Inferior parietal cortex (tissue), 1 donor: ENCODE data around the gene LIME1.

Experiments
- DNase-seq: peaks from one replicate; pipeline ENCODE4 v3.0.0-alpha.2; 2016; ENCODE audit errors: extremely low spot score

The LIME1 gene

GRCh38 chr20:63749597-63750508 is 13.4 kb downstream of the LIME1 start:
- DNase-seq, result no peak

DNA sequence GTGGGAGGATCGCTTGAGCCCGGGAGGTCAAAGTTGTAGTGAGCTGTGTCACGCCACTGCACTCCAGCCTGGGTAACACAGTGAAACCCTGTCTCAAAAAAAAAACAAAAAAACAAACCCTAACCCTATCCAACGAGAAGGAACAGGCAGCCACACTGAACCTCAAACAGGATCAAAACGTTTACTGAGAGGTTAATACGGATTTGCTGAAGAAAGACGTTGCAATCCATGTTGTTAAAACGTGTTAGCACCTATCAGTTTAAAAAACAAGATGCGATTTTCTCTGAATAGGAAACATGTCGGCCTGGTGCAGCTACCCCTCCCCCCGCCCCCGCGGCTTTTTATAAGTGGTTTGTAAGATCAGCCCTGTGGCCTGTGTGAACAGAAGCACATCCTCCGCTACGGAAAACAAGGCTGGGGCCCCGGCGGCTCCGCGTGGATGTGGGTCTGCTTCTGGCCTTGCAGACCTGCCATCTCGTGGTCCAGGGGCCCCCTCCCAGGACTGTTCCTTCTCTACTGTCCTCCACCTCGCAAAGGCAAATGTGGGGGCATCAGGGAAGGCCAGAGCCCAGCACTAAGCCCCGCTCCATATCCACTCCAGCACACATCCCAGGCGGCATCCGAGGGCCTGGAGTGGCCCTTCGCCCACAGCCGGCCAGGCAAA is 14.5 kb downstream of the LIME1 start:
- no peak for DNase-seq

- no peak for DNase-seq
Measured at GRCh38 chr20:63751471-63752271, 15.2 kb downstream of the LIME1 start.

DNA sequence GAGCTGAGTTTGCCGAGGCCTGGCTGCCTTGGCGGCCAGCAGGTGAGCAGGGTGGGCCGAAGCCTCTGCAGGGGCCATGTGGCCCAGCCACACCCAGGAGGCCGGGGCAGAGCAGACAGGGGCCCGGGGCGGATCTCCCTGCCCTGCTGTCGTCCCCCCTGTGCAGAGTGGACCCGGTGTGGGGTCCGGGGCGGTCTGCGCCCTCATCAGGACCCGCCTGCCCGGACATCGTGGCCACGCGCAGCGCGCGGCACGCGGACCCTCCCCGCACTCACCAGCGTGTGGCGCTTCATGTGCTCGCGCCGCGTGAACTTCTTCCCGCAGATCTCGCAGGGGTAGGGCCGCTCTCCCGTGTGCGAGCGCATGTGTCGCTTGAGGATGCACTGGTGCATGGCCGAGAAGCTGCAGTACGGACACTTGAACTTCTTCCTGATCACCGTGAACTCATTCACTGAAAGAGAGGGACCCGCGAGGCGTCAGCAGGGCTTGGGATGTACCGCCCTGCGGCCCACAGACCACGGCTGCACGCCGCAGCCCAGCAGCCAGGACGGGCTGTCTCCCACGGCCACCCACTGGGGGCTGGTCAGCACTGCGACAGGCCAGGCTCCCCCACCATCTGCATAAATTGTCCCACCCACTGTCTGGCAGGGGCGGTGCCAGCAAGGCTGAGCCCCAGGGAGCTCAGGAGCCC is 16.1 kb downstream of the LIME1 start:
- DNase-seq, result no peak

GRCh38 chr20:63753381-63753780 is 16.9 kb downstream of the LIME1 start:
- no peak for DNase-seq

DNA sequence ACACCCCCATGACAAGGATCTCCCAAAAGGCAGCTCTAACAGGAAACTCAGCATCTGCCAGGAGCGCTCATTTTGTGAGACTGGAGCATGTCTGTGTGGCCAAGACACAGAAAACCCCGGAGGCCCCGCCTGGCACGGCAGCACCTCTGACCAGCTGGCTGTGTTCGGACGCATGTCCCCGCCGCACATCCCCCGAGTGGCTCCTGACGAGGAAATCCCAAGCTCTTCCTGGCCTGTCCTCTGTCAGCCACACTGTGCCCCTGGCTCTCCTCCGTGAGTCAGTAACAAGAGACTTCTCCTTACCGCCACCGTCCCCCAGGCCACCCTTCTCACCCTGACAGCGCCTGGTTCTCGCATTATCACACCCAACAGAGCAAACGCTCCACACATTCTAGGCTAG is 17.5 kb downstream of the LIME1 start:
- no peak for DNase-seq

DNA sequence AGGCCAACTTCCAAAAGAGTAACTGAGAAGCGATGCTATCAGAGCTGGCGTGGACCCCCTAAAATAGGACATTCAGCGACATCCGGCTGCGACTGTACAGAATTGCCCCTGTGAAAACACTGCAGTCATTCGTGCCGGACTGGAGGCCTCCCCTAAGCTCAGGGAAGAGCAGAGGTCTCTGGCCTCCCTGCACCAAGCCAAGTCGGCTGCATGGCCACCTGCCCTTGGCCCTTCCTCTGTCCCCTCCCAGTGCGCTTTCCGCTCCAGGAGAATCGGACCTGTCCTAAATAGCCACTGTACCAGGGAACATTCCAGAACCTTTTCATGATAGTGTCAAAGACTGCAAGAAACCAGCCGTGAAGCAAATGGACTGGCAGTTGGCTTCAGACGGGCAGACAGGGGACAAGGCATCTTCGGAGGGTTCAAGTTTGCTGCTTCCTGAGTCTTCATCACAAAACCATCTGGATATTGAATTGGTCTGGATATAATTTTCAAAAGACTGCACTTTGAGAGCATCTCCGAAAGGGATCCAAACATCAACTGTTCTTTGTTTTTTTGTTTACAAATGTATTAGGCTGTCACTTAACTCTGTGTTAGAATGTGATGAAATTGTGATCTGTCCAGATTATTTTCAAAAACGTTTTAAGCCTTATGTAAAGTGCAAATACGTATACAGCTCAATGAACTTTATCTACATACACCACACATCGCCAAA is 19.6 kb downstream of the LIME1 start:
- no peak for DNase-seq

- DNase-seq, result no peak
Measured at GRCh38 chr20:63756648-63756991, 20.2 kb downstream of the LIME1 start.

DNA sequence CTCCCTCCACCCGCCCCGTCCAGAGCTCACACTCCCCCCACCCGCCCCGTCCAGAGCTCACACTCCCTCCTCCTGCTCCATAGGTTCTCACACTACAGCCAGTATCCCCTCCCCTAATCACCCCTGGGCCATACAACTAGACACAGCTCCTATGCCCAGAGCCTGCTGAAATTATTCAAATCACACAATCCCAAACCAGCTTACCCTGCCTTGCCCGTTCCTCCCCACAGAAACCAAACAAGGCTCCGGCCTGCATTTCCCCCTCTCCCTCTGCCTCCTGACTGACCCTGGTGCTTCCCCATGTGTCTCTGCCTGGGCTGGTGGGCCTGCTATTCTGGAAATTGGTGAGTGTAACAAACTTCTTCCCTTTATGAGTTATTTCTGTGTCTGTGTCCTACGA is 21.7 kb downstream of the LIME1 start:
- DNase-seq, result no peak

DNA sequence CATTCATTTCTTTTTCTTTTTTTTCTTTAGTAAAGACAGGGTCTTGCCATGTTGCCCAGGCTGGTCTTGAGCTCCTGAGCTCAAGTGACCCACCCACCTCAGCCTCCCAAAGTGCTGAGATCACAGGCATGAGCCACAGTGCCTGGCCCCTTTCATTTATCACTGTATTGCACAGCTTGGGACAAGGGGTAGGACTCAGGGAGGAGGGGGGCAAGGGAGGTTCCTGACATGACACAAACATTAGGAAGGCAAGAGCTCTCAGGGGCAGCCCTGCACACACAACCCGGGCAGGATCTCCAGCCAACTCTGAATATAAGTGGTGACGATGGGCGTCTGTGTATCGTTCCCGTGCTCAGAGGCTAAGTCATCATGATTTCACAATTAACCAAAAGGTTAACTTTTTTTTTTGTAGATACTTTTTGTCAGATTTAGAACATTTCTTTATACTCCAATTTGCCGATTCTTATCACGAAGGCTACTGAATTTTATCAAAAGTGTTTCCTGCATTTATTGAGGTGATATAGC is 23.0 kb downstream of the LIME1 start:
- DNase-seq, result no peak

DNA sequence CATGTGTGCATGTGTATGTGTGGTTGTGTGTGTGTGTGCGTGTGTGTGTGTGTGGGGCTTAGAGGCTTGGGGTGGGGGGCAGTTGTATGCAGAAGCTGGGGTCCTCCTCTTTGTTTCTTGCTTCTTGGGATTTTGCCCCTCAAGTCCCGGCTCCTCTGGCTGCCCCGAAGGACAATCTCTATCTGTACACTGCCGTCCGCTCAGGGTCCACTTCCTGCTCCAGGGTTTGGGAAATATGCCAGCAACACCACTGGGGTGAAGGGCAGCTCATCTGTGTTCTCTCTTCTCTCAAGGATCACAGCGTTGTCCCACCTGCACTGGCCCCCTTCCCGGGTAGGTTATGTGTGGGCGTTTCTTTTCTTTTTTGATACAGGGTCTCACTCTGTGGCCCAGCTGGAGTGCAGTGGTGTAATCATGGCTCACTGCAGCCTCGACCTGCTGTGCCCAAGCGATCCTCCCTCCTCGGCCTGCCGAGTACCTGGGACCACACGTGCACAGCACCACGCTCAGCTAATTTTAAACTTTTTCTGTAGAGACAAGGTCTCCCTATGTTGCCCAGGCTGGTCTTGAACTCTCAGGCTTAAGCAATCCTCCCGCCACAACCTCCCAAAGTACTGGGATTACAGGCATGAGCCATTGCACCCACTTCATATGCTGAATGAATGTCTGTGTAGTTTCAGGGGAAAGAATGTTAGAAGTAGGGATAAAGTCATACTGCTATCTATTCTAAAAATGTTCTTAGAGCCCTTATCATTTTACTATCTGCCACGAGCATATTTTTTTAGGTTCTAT is 28.8 kb downstream of the LIME1 start:
- no peak for DNase-seq

DNA sequence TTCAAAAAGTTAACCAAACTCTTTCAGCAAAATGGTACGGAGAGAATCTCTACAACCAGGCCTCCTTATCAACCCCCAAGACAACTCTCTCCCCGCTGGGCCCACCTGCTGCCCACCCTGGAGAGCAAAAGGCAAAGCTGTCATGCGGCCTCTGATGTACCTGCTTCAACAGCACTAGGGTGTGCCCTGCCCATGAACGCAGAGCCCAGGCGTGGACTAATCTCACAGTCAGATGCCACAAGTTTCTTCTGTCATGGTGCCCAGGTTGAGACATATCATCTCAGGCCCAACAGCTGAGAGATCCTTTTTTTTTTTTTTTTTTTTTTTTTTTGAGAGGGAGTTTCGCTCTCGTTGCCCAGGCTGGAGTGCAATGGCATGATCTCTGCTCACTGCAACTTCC is 29.4 kb downstream of the LIME1 start:
- no peak for DNase-seq

- DNase-seq, result no peak
Measured at GRCh38 chr20:63766695-63767426, 30.4 kb downstream of the LIME1 start.

DNA sequence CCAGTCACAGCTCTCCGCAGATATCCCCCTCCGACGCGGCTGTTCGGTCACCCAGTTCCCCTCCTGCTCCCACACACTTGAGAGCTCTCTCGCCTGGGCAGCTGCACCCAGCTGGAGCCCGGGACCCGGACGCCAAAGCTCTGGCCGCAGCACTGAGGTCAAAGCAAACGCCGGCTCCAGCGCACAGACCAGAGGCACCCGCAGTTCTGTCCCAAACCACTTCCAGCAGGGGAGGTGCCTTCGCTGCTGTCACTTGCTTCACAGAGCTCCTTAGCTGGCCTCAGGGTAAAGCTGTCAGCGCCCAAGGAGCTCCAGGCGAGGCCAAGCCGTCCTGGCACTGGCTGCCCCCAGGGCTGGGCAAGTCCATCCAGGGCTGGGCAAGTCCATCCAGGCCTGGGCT is 31.0 kb downstream of the LIME1 start:
- DNase-seq, result no peak

DNA sequence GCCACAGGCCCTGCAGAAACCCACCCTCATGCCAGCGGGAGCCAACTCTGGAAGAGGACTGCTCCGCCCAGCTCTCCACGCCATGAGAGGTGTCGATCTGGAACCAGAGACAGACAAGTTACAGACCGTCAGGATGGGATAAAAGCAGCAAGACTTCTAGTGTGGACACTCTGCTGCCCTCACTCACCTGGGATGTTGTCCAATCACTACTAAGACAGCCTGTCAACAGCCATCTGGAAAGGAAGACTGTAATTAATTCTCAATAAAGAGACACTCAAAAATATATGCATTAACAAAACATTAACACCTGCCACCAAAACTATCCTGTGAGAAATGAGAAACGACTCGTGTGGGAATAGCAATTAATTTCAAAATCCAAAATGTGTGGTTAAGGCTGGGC is 31.4 kb downstream of the LIME1 start:
- no peak for DNase-seq

DNA sequence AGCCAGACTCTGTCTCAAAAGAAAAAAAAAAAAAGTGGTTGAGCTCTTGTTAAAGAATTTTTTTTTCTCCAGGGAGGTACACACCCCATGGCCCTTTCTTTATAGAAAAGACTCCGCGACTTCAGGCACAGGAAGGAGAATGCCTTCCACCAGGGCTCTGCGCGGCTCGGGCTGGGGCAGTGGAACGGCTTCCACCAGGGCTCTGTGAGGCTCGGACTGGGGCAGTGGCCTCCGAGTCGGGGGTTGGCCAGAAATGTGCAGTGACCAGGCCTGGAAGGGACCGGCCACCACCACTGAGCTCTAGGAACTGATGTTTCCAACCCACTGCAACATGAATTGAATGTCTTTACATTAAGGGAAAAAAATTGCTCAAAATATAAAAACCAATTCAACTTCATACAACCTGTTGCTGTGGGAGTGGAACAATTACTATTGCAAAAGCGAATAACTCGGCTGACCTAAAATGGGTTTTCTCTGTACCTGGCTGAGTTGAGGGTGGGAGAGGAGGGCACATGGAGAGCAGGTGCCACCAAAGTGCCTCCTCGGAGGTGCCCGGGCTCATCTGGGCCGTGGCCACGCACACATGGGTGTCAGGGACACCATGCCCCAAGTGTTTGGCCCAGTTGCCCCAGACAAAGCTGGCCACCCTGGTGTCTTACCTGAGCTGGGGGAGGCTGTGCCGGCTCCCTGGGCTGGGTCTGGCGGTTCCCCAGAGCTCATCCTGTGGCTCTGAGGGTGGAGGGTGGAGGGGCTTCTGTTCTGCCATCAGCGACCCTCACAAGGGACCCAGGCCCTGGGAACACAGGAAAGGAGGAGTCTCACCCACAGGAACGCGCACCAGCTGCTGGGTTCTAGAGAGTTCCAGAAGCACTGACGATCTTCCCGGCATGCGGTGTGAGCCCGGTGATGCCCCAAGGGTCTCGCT is 32.4 kb downstream of the LIME1 start:
- DNase-seq, result no peak

- DNase-seq, result no peak
Measured at GRCh38 chr20:63769891-63770474, 33.5 kb downstream of the LIME1 start.
